ENCODE data around the gene CPZ.
A peak's percentile ranks its signal among the peaks of the same experiment; 100 is the strongest.

Gene CPZ

GRCh38 chr4:8547108-8547911, 45.3 kb upstream of the CPZ start:
- TF ChIP-seq CTCF (IDR thresholded peaks at IDR 0.05; ENCODE audit: extremely low read depth, missing control alignments), result peak; percentile 57
- peak; percentile 63 for DNase-seq (ENCODE audit: low spot score)

GRCh38 chr4:8547912-8548730, 44.4 kb upstream of the CPZ start:
- DNase-seq (ENCODE audit: low spot score), result no peak
- no peak for TF ChIP-seq CTCF (IDR thresholded peaks at IDR 0.05; ENCODE audit: extremely low read depth, missing control alignments)

GRCh38 chr4:8548731-8549351, 43.7 kb upstream of the CPZ start:
- TF ChIP-seq CTCF (IDR thresholded peaks at IDR 0.05; ENCODE audit: extremely low read depth, missing control alignments), result no peak
- no peak for DNase-seq (ENCODE audit: low spot score)

GRCh38 chr4:8549352-8549931, 43.1 kb upstream of the CPZ start:
- TF ChIP-seq CTCF (IDR thresholded peaks at IDR 0.05; ENCODE audit: extremely low read depth, missing control alignments), result no peak
- DNase-seq (ENCODE audit: low spot score), result no peak

GRCh38 chr4:8550691-8551090, 41.9 kb upstream of the CPZ start:
- TF ChIP-seq CTCF (IDR thresholded peaks at IDR 0.05; ENCODE audit: extremely low read depth, missing control alignments), result no peak
- no peak for DNase-seq (ENCODE audit: low spot score)

- TF ChIP-seq CTCF (IDR thresholded peaks at IDR 0.05; ENCODE audit: extremely low read depth, missing control alignments), result no peak
- DNase-seq (ENCODE audit: low spot score), result no peak
Measured at GRCh38 chr4:8552024-8552423, 40.5 kb upstream of the CPZ start.
